ENCODE measurements around the gene PDYN.
"Not testable (repeated sequence)": the region's sequence is repeated elsewhere in the genome, so short reads cannot be mapped to it uniquely, and the experiment has no call there.

Gene PDYN

DNA sequence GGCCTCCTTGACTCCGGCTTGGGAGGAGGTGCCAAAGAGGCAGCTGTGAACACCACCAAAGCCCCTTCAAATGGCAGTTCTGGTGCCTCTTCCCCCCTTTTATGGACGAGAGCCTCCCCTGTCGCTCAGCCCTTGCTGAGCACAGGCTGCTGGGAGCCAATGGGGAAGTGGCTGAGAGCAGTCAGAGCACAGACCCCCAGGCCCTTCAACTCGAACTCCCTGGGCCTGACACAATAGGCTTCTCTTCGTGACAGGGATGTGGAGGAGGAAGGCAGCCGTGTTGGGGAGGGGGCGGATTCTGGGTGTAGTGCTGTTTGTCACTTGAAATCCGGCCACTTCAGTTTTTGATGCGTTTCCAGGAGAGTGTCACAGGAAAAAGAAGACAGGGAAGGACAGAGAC, at the start of gene PDYN:
Gene PDYN (minus strand): TSS at position 73 of the 400 bp plus-strand sequence. CDS start 10,974 bp downstream, outside the sequence.
- no peak for DNase-seq (ENCODE audit: low read depth in 2 of 2)

DNA sequence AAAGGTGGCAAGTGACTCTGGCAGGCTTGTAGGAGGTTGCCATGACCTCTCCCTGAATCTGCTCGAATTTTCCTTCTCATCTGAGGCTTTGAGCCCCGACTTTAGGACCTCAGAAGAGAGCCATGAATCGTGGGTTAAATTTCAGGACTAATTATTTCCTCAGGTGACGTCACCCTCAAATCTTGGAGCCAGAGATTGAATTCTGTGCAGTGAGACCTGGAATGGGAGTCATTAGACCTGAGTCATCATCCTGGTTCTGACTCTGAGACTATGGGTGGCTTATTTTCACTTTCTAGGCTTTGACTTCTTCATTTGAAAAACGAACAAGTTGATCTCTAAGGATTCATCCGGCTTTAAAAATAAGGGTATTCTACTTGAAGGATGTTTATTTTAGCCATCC, 48.5 kb upstream of the PDYN start:
- no peak for DNase-seq (ENCODE audit: low read depth in 2 of 2)

DNA sequence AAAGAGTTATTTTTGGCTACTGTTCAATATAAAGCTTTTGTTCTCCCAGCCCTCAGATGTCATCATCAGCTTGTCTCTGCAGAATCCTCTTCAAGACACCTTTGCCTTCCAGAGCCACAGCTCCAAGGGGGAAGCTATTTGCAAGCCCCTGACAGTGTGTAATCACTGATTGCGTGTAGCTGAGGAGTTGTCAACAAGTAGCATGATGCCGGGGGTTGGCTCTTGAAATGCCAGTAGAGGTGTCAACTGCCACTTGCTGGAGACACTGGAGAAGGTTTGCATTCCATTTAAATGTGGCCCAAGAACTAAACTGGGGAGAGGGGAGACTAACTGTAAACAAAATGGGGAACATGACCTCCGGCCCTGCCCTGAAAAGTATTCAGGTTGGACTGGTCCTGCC, 44.3 kb upstream of the PDYN start:
- no peak for DNase-seq (ENCODE audit: low read depth in 2 of 2)

DNA sequence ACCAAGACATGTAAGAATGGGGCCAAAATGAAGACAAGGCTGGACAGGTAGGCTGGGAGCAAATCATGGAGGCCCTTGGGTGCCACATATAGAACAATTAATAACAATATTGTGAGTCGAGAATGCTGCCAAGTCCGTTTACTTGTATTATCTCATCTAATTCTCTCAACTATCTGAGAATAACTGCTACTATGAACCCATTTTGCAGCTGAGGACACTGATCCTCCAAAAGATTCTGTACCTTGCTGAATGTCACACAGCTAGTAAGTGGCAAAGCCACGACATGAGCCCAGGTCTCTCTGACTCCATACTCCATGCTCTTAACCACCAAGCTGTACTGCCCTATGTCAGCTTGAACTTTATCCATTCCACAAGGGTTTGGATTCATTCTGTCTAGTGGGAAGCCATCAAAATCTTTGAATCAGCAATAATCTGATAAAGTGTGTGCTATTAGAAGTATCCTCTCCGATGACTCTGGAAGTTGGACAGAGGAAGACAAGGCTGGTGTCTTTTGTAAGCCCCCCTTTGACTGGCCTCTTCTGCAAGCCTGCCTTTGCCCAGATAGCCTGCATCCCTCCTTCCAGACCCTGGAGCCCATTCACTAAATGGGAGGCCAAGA, 43.5 kb upstream of the PDYN start:
- DNase-seq (ENCODE audit: low read depth in 2 of 2): no peak

DNA sequence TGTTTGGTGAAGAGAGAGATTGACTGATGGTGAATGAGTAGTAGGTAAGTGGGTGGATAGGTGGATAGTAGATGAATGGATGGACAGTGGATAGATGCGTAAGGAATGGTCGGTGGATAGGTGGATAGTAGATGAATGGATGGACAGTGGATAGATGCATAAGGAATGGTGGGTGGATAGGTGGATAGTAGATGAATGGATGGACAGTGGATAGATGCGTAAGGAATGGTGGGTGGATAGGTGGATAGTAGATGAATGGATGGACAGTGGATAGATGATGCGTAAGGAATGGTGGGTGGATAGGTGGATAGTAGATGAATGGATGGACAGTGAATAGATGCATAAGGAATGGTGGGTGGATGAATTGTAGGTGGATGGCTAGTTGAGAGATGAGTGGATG, 42.5 kb upstream of the PDYN start:
- not testable (repeated sequence) for DNase-seq (ENCODE audit: low read depth in 2 of 2)

DNA sequence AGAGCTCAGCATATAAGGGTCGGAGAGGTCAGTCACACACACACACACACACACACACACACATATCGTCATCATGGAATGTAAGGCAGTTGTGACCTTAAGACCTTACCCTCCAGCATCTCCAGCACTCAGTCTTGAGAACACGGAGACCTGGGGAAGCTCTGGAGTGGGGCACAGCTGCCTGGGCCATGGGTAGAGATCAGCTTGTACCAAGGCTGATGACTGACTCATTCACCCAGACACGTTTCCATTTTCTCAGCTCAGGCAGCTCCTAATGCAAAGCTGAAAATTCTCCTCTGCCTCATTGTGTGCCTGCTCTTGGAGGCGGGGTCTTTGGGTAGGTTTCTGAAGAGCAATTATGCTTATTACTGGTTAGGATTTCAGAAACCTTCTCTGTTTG, 38.3 kb upstream of the PDYN start:
- no peak for DNase-seq (ENCODE audit: low read depth in 2 of 2)

DNA sequence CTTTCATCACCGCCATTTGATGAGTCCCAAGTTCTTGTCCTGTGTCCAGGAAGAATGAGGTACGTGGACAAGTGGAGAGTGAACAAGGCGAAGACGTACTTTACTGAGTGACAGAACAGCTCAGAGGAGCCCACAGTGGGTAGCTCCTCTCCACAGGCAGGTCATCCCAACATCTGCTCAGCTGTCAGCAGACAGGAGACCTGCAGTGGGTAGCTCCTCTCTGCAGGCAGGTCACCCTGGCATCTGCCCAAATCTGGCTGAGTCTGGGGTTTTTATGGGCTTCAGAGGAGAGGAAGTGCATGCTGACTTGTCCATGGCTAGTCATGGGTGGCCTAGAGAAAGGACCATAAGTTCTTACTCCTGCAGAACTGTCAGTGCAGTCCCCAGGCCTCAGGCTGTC, 32.7 kb upstream of the PDYN start:
- DNase-seq (ENCODE audit: low read depth in 2 of 2): no peak

DNA sequence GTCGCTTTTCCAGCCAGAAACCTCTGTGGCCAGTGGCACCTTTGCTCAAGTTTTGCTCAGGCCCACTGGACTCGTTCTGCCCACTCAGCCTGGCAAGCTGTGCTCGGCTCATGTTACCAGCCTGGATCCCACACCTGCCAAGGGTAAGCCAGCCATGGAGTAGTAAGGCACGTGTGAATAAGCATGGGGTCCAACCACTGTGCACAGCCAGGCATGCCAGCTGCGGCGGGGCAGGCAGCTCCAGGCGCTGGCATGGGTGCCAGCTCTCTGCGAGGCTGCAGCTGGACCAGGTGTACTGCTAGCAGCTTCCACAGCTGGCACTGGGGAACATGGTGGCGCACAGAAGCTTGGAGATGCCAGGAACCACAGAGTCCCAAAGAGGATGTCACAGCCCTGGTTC, 32.1 kb upstream of the PDYN start:
- no peak for DNase-seq (ENCODE audit: low read depth in 2 of 2)

DNA sequence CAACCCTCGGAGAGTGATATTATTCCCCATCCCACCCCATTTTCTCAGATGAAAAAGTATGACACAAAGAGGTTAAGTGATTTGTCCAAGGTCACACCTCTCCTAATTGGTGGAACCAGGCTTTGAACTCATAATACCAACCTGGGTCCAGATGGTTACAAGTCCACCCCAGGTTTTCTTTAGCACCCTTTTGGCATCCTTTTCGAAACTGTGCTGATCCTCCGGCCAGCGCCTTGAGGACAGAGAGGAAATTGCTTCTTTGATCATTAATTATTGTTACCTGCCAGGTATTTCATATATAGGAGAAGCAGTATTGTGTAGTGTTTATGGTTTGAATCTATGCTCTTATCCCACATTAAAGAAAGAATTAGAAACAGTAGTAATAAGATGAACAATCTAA, 29.3 kb upstream of the PDYN start:
- no peak for DNase-seq (ENCODE audit: low read depth in 2 of 2)

DNA sequence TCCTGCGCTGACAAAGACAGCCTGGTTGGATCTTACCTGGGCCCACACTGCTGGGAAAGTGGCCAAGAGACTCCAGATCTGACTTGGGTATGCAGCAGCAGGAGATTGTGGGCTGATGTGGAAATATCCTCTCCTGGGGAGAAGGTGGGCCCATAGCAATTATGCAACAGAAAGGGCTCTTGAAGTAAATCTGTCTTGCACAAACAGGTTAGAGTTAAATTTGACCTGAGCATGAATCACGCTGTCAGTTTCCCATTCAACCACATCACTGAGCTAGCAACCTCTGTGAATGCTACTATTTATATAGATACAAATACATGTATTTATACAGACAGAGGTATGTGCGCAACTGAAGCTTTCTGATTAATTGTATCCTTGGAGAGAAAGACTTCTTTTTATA, 28.3 kb upstream of the PDYN start:
- no peak for DNase-seq (ENCODE audit: low read depth in 2 of 2)

DNA sequence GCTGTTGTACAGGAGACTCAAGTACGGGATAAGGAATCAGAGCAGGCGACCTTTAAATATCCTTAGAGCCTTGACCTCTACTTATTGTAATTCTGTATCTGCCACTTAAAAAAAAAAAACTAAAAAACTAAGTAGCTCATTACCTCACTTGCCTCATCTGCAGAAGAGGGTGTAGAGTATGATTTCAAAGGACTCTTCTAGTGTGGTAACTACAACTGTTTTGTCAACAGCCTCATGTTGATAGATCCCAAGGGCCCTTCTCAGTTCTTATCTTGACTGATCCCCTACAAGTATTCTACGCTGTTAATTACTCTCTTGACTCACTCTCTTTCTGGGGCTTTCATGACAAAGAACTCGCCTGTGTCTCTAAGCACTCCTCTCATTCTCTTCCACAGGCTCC, 16.7 kb upstream of the PDYN start:
- no peak for DNase-seq (ENCODE audit: low read depth in 2 of 2)

DNA sequence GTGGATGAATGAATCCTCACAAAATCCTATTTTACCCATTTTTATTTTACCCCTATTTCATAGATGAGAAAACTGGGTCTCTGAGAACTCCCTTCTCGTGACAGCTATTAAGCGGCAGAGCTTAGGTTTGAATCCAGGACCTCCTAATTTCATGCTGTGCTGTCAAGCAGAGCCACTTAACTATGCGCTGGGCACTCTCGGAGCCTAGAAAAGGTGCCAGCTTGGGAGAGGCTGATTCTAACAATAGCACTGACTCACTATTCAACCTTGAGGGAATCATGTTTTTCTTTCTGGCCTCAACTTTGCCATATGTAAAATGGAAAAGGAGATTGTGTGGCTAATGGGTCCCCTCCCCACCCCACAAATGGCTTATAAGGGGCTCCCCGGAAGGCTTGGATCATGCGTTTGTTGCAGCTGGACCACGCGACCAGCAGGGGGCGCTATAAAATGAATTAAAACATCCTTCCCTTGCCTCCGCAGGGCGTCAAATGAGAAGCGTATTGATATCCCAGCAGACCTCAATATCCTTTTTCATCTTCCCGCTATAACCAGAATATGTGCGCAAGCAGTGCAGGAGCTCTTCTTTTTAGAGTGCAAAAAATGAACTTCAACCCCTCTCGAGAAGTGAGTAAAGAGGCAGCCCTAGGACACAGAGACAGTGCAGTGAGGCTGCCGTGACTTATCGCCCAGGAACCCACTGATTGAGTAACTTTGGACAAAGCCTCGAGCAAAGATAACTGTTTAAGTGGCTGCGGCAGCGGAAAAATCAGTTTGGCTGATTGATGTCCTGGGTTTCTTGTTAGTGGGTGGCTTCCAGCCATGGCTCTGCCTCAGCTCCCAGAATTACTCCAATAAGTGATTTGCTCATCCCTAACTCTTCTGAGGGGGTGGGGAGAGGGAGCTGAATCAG, 12.8 kb upstream of the PDYN start:
- DNase-seq (ENCODE audit: low read depth in 2 of 2): no peak

DNA sequence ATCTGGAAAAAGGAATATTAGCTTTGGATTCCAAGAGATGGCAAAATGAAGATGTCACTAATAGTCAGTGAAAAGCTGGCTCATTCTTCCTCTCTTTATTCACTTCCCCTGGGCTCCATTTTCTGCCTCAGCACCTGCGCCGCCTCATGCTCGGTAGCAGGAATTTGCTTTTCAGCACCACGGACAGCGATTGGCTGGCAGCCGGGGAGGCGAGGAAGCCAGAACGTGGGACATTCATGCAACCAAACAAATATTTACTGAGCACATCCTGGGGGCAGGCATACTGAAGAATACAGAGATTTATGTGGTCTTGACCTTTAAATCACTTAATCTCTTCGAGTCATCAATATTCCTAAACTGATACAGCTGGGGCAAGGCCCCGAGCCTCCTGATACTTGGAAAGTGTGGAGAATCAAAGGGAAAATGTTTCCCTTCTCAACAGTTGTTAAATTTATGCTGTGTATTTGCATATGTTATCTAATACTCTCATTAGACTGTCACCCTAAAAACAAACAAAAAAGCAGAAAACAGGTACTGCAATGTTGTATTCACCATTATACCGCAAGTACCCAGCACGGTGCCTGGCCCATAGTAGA, 12.1 kb upstream of the PDYN start:
- DNase-seq (ENCODE audit: low read depth in 2 of 2): peak in 1 of 2 donors; percentile 16

DNA sequence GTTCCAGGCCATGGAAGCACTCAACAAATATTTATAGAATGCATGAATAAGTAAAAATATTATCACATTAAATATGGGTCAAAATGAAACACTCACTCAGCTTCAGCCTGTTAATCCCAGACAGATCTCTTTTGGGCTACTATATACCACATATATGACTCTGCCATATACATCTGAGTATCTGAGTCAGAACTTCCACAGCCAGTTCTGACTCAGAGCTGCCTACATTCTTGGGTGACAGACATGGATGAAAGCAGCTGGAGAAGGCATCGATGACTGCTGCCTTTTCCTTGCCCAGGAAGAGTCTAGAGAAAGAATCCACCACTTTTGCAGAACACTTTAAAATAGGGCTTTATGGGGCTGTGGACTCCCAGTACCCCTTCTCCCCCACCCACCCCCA, 11.5 kb upstream of the PDYN start:
- DNase-seq (ENCODE audit: low read depth in 2 of 2): no peak

DNA sequence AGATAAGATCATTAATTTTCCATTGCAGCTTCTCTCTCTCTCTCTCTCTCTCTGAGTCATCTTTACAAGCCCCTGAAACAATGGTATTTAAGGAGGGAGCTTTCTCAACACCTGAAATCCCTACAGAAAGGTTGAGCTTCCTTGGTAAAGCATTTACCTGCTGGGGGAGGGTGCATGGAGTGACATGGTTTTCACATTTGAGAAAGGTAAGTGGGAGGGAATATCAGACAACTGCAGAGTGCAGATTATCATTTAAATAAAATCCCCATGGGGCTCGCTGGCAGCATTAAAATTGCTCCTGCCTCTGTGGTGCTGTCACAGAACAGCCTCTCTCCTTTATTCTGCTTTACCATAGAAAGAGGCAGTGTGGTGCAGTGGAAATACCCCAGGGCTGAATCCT, 10.3 kb upstream of the PDYN start:
- DNase-seq (ENCODE audit: low read depth in 2 of 2): no peak

DNA sequence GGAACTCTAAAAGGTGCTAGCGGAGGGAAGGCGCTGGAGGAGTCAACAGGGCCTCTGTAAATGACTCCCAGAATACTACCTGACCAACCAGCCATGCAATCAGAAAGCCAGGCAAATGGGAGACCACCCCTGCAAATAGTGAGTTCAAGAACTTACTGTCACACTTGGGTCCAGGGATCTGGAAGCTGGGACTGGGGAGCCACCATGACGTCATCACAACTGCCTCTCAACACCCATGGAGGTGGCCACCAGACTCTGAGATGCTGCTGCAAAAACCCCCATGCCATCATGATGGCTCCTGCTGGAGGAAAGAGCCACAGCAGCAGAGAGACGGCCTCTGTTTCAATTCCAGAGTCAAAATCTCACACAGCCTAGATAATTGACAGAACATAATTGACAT, 8.5 kb upstream of the PDYN start:
- no peak for DNase-seq (ENCODE audit: low read depth in 2 of 2)

DNA sequence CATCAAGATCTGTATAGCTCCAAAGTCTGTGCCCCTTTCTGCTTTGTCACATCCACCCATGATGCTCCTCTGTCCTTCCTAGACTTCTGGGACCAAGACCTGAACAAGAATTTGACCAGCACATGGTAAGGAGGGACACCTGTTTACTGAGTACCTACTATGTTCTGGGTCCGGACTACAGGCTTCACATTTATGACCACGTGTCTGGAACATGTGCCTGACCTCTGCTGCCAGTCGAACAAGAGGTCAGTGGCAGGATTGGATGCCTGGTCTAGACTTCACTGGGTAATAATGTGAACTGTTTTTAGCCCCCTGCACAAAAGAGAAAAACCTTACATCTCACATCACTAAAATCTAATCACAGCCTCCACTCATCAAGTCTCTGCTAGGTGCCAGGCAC, 7.3 kb upstream of the PDYN start:
- DNase-seq (ENCODE audit: low read depth in 2 of 2): no peak

DNA sequence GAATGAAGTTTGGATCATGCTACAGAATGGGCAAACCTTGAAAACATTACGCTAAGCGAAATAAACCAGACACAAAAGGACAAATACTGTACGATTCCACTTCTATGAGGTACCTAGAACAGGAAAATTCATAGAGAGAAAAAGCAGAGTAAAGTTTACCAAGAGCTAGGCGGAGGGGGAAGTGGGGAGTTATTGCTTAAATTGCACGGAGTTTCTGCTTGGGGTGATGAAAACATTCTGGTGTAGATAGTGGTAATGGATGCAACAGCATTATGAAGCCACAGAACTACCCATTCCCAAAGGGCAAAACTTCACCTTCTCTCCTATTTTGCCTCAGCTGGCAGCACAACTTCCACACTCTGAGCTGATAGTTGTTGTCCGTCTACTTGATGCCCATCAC, 6.4 kb upstream of the PDYN start:
- no peak for DNase-seq (ENCODE audit: low read depth in 2 of 2)

DNA sequence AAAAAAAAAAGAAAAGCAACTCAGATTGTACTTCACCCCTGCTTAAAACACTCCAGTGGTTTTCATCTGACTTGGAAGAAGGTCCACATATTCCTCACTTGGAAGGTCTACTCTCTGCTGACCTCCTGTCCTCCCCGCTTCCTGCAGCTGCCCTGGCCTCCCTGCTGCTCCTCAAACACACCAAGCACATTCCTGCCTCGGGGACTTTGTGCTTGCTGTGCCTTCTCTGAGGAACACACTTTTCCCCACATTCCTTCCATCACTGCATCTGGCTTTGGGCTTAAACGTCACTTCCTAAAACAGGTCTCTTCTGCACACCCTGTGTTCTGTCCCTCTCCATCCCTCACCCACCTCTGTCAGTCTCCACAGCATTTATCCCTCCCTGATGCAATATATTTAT, 4.9 kb upstream of the PDYN start:
- no peak for DNase-seq (ENCODE audit: low read depth in 2 of 2)

DNA sequence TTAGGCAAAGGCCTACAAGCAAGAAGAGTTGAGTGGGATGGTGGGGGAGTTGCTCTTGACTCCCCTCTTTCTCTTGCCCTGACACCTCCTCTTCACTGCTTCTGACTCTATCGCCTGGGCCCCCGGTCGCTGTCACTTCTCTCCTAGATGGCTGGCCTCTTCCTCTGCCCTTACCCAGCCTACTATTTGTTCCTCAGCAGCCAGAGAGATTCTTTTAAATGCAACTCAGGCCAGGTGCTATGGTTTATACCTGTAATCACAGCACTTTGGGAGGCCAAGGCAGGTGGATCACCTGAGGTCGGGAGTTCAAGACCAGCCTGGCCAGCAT, 4.3 kb upstream of the PDYN start:
- DNase-seq (ENCODE audit: low read depth in 2 of 2): no peak

DNA sequence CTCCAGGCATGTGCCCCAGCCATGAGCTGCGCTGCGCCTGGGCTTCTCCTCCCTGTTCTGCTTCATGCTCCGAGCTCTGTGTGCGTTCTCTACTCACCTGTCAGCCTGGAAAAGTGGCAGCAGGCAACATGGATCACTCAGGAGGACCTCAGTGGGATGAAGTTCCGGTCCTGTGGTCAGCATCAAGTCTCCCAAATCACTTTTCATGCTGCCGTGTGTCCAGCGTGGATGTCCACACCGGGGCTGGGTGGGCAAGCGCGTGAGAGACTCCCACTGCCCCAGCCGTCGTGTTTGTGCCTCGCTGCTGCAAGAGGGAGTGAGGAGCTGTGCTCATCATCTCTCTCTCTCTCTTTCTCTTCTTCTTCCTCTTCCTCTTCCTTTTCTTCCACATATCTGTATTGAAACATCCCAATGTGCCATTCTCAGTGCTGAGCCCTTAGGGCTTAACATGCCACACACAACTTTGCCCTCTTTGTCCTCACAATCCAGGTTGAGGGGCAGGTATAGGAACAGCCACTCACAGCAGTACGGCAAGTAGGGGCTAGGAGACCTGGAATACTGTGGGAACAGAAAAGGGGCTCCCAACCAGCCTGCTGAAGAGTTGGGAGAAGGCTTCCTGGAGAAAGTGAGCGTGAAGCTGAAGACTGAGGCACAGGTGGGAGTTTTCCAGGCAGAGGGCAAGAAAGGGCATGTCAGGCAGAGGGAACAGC, 3.8 kb upstream of the PDYN start:
- no peak for DNase-seq (ENCODE audit: low read depth in 2 of 2)

DNA sequence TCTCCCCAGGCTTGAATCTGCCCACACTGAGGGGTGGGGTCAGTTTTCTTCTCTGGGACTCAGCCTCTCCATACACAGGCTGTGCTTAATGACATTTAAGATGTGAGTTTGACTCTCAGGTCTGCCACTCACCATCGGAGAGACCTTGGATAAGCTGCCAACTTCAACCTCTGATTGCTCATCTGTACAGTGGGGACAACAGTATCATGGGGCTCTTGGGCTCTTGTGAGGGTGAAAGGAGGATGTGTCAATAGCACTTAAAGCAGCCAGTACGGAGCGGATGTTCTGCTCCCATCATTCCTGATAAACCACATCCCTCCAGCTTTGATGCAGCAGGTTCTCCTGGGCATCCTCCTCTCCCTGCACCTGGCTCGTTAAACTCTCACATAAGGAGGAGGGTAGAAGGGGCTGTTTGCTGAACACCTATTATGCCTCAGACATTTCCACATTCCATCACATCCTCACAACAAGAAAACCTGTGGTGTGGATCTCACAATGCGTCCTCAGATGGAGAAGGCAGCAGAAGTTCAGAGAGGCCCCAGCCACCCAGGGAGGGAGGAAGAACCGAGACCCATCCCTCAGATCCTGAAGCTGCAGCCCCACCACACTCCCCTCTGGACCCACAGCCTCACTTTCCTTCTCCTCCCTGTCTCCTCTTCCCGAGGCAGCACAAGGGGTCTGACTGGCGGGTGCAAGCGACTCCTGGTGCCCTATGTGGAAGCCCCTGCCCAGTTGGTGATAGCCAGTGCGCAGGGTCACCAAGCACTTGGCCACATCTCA, 1.9 kb upstream of the PDYN start:
- DNase-seq (ENCODE audit: low read depth in 2 of 2): no peak

Measured in stimulated activated CD8-positive, alpha-beta memory T cell treated with anti-CD3 and anti-CD28 coated beads, Interleukin-15, amount 100 ng/mL, for 4 hours (primary cell).